ENCODE results near the gene ADAMTS17.

- TF ChIP-seq NR3C1 (IDR thresholded peaks at IDR 0.05) = no peak
- no peak for TF ChIP-seq E2F6 (IDR thresholded peaks at IDR 0.05; ENCODE audit: borderline replicate concordance, low read depth)
- TF ChIP-seq CTCF (IDR thresholded peaks at IDR 0.05) = no peak
- TF ChIP-seq, protein P1, sequence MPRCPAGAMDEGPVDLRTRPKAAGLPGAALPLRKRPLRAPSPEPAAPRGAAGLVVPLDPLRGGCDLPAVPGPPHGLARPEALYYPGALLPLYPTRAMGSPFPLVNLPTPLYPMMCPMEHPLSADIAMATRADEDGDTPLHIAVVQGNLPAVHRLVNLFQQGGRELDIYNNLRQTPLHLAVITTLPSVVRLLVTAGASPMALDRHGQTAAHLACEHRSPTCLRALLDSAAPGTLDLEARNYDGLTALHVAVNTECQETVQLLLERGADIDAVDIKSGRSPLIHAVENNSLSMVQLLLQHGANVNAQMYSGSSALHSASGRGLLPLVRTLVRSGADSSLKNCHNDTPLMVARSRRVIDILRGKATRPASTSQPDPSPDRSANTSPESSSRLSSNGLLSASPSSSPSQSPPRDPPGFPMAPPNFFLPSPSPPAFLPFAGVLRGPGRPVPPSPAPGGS (IDR thresholded peaks at IDR 0.05) = no peak
- no peak for TF ChIP-seq RAD21 (conservative IDR thresholded peaks at IDR 0.05 in 1 of 2, IDR thresholded peaks at IDR 0.05 in 1 of 2)
- TF ChIP-seq ZSCAN20 (CRISPR knock-in tag; IDR thresholded peaks at IDR 0.05) = no peak
- TF ChIP-seq JUN (IDR thresholded peaks at IDR 0.05) = no peak
- no peak for TF ChIP-seq ESRRA (IDR thresholded peaks at IDR 0.05; ENCODE audit: borderline replicate concordance, low read length)
- no peak for TF ChIP-seq CBX2 (IDR thresholded peaks at IDR 0.05; ENCODE audit: borderline replicate concordance, low read depth)
- no peak for TF ChIP-seq RARB (CRISPR knock-in tag; IDR thresholded peaks at IDR 0.05)
- TF ChIP-seq EP300 (IDR thresholded peaks at IDR 0.05) = no peak
Measured at GRCh38 chr15:99932676-99933402, 408.9 kb downstream of the ADAMTS17 start.

Measured in A549 (cell line).